Parathyroid adenoma (tissue), 2 donors: ENCODE data around the gene TYW1.
A peak's percentile ranks its signal among the peaks of the same experiment; 100 is the strongest.
"Not testable (repeated sequence)": the region's sequence is repeated elsewhere in the genome, so short reads cannot be mapped to it uniquely, and the experiment has no call there.

ENCODE experiments used
- H2AFZ ChIP-seq: fragments of 300-600 bp; sonication (generic); one replicate; pipeline ENCODE4 v1.7.0; 2017; ENCODE audit warnings: antibody characterized with exemption, mild to moderate bottlenecking
- H3K27ac ChIP-seq: fragments of 300-600 bp; sonication (generic); one replicate; pipeline ENCODE4 v1.7.0; 2017
- H3K27me3 ChIP-seq: fragments of 300-600 bp; sonication (generic); one replicate; pipeline ENCODE4 v1.7.0; 2017; ENCODE audit warnings: low read length; ENCODE audit not compliant: control insufficient read depth, insufficient read depth
- H3K36me3 ChIP-seq: fragments of 300-600 bp; sonication (generic); one replicate; pipeline ENCODE4 v1.7.0; 2017; ENCODE audit warnings: low read length; ENCODE audit not compliant: control insufficient read depth, insufficient read depth
- H3K4me1 ChIP-seq: fragments of 300-600 bp; sonication (generic); one replicate; pipeline ENCODE4 v1.7.0; 2017; ENCODE audit warnings: control low read depth
- H3K4me2 ChIP-seq: fragments of 300-600 bp; sonication (generic); one replicate; pipeline ENCODE4 v1.7.0; 2017; ENCODE audit warnings: low read length
- H3K4me3 ChIP-seq: fragments of 300-600 bp; sonication (generic); one replicate; pipeline ENCODE4 v1.7.0; 2017; ENCODE audit warnings: low read depth, low read length
- H3K79me2 ChIP-seq: fragments of 300-600 bp; sonication (generic); one replicate; pipeline ENCODE4 v1.7.0; 2017; ENCODE audit warnings: control low read depth
- H3K9ac ChIP-seq: fragments of 300-600 bp; sonication (generic); one replicate; pipeline ENCODE4 v1.7.0; 2017; ENCODE audit warnings: mild to moderate bottlenecking
- H3K9me3 ChIP-seq: fragments of 300-600 bp; sonication (generic); one replicate; pipeline ENCODE4 v1.7.0; 2017; ENCODE audit warnings: low read length; ENCODE audit not compliant: control insufficient read depth
- CTCF ChIP-seq: fragments of 300-600 bp; sonication (generic); IDR thresholded peaks from one replicate; pipeline ENCODE4 v1.7.0; 2017; ENCODE audit warnings: antibody characterized with exemption, mild to moderate bottlenecking
- donor health status: primary hyperparathyroidism.

The TYW1 gene

GRCh38 chr7:66994691-66995049, 2.0 kb upstream of the TYW1 start:
- not testable (repeated sequence) for H3K9me3 ChIP-seq, H3K79me2 ChIP-seq, H3K36me3 ChIP-seq, H3K4me1 ChIP-seq, H3K27me3 ChIP-seq
- peak overlapping the region; percentile 76 for H3K4me2 ChIP-seq
- peak overlapping the region; percentile 100 for H3K27ac ChIP-seq
- H3K9ac ChIP-seq, result peak overlapping the region; percentile 100
- peak overlapping the region; percentile 88 for H3K4me3 ChIP-seq
- peak; percentile 53 for TF ChIP-seq CTCF
- H2AFZ ChIP-seq, result peak overlapping the region; percentile 95

GRCh38 chr7:66995050-66995776, 1.4 kb upstream of the TYW1 start, which contains the start of gene SBDS:
Gene SBDS (minus strand): TSS chr7:66995586. CDS start chr7:66995417, 169 bp downstream.
- Histone ChIP-seq H2AFZ (peak within 1 kb of the TSS; percentile 95), H3K27ac (peak within 1 kb of the TSS; percentile 100), H3K4me2 (peak within 1 kb of the TSS; percentile 78), H3K4me3 (peak within 1 kb of the TSS; percentile 88), H3K9ac (peak within 1 kb of the TSS; percentile 100)
- not testable (repeated sequence) for H3K4me1 ChIP-seq, H3K27me3 ChIP-seq, H3K36me3 ChIP-seq, H3K79me2 ChIP-seq, H3K9me3 ChIP-seq

GRCh38 chr7:67000601-67001258, 4.1 kb downstream of the TYW1 start:
- TF ChIP-seq CTCF, result peak; percentile 47
- H3K9ac ChIP-seq, H3K4me1 ChIP-seq, H3K36me3 ChIP-seq, H3K27ac ChIP-seq, H3K4me2 ChIP-seq, H2AFZ ChIP-seq, H3K4me3 ChIP-seq, H3K79me2 ChIP-seq, H3K27me3 ChIP-seq, H3K9me3 ChIP-seq: not testable (repeated sequence)

- not testable (repeated sequence) for H3K27me3 ChIP-seq, H3K27ac ChIP-seq, H3K9me3 ChIP-seq, H3K4me3 ChIP-seq, H3K9ac ChIP-seq, H2AFZ ChIP-seq, H3K4me2 ChIP-seq, H3K4me1 ChIP-seq, H3K36me3 ChIP-seq
- peaks cover 17% of the 10 kb centered on the region for H3K79me2 ChIP-seq
These were observed 7.5 kb downstream of the TYW1 start for GRCh38 chr7:67004145-67004544.

GRCh38 chr7:67006965-67007364, 10.3 kb downstream of the TYW1 start:
- no peak overlapping the region for H3K27ac ChIP-seq
- H3K9ac ChIP-seq, result no peak overlapping the region
- peaks cover 13% of the 10 kb centered on the region for H3K79me2 ChIP-seq
- no peaks in the 10 kb centered on the region for H3K4me1 ChIP-seq
- no peak overlapping the region for H3K4me3 ChIP-seq
- H3K9me3 ChIP-seq, result no peaks in the 10 kb centered on the region
- no peak overlapping the region for H3K4me2 ChIP-seq
- H3K36me3 ChIP-seq, result no peaks in the 10 kb centered on the region
- H2AFZ ChIP-seq, result no peak overlapping the region
- H3K27me3 ChIP-seq, result no peaks in the 10 kb centered on the region
- no peak for TF ChIP-seq CTCF
